ENCODE measurements around the gene DNM3. TPM values are rescaled to one million over a fixed set of nuclear protein-coding genes. Genes with fewer than 3 reads are reported as not detected.
A peak's percentile ranks its signal among the peaks of the same experiment; 100 is the strongest.

The DNM3 gene
- total RNA-seq, 1 donor from 2014 or later, result 4.7 TPM

GRCh38 chr1:171883849-171884248, 42.6 kb downstream of the DNM3 start:
- Histone ChIP-seq H2AFZ (ENCODE audit: low read depth, low read length) (peak overlapping the region; percentile 24), H3K4me1 (ENCODE audit: insufficient read depth, low read length) (no peaks in the 10 kb centered on the region), H4K20me1 (ENCODE audit: insufficient read depth, low read length) (no peaks in the 10 kb centered on the region), H3K36me3 (ENCODE audit: insufficient read depth, low read length) (no peaks in the 10 kb centered on the region), H3K27ac (ENCODE audit: low read depth, low read length) (no peak overlapping the region), H3K79me2 (ENCODE audit: insufficient read depth, low read length) (no peaks in the 10 kb centered on the region), H3K4me2 (ENCODE audit: low read length) (no peak overlapping the region), H3K9ac (ENCODE audit: low read length) (no peak overlapping the region), H3K4me3 (ENCODE audit: insufficient read depth, low read depth, low read length) (no peak overlapping the region), H3K9me3 (ENCODE audit: insufficient read depth, low read depth, low read length) (no peaks in the 10 kb centered on the region), H3K27me3 (ENCODE audit: insufficient read depth, low read length) (no peaks in the 10 kb centered on the region)
- H3K4me1 Mint-ChIP-seq (ENCODE audit: low read depth, unreplicated experiment), result peaks cover 19% of the 10 kb centered on the region
- no peaks in the 10 kb centered on the region for H3K36me3 Mint-ChIP-seq (ENCODE audit: low read depth, unreplicated experiment)
- no peaks in the 10 kb centered on the region for H3K27me3 Mint-ChIP-seq (ENCODE audit: low read depth, unreplicated experiment)
- no peak for DNase-seq (ENCODE audit: low read depth)
- no peak overlapping the region for H3K4me3 Mint-ChIP-seq (ENCODE audit: unreplicated experiment)
- TF ChIP-seq EZH2 (IDR thresholded peaks at IDR 0.05; ENCODE audit: insufficient read depth, low read length), result no peak
- TF ChIP-seq, protein P1, sequence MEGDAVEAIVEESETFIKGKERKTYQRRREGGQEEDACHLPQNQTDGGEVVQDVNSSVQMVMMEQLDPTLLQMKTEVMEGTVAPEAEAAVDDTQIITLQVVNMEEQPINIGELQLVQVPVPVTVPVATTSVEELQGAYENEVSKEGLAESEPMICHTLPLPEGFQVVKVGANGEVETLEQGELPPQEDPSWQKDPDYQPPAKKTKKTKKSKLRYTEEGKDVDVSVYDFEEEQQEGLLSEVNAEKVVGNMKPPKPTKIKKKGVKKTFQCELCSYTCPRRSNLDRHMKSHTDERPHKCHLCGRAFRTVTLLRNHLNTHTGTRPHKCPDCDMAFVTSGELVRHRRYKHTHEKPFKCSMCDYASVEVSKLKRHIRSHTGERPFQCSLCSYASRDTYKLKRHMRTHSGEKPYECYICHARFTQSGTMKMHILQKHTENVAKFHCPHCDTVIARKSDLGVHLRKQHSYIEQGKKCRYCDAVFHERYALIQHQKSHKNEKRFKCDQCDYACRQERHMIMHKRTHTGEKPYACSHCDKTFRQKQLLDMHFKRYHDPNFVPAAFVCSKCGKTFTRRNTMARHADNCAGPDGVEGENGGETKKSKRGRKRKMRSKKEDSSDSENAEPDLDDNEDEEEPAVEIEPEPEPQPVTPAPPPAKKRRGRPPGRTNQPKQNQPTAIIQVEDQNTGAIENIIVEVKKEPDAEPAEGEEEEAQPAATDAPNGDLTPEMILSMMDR (IDR thresholded peaks at IDR 0.05; ENCODE audit: insufficient read depth, low read depth, low read length), result no peak
- no peaks in the 10 kb centered on the region for H3K9me3 Mint-ChIP-seq (ENCODE audit: unreplicated experiment)
- no peak for FAIRE-seq
- H3K27ac Mint-ChIP-seq (ENCODE audit: unreplicated experiment), result no peak overlapping the region

- no peaks in the 10 kb centered on the region for H3K27me3 ChIP-seq (ENCODE audit: insufficient read depth, low read length)
- no peak for FAIRE-seq
- no peak overlapping the region for H3K4me3 Mint-ChIP-seq (ENCODE audit: unreplicated experiment)
Measured at GRCh38 chr1:171884475-171884874, 43.2 kb downstream of the DNM3 start.

GRCh38 chr1:171890131-171890530, 48.8 kb downstream of the DNM3 start:
- Histone ChIP-seq H3K27ac (ENCODE audit: low read depth, low read length) (no peak overlapping the region), H3K9me3 (ENCODE audit: insufficient read depth, low read depth, low read length) (no peaks in the 10 kb centered on the region), H3K79me2 (ENCODE audit: insufficient read depth, low read length) (no peaks in the 10 kb centered on the region), H3K27me3 (ENCODE audit: insufficient read depth, low read length) (no peaks in the 10 kb centered on the region), H3K4me2 (ENCODE audit: low read length) (no peak overlapping the region), H4K20me1 (ENCODE audit: insufficient read depth, low read length) (no peaks in the 10 kb centered on the region), H3K4me3 (ENCODE audit: insufficient read depth, low read depth, low read length) (no peak overlapping the region), H3K36me3 (ENCODE audit: insufficient read depth, low read length) (no peaks in the 10 kb centered on the region), H3K4me1 (ENCODE audit: insufficient read depth, low read length) (no peaks in the 10 kb centered on the region), H3K9ac (ENCODE audit: low read length) (no peak overlapping the region), H2AFZ (ENCODE audit: low read depth, low read length) (no peak overlapping the region)
- H3K36me3 Mint-ChIP-seq (ENCODE audit: low read depth, unreplicated experiment), result peaks cover 3% of the 10 kb centered on the region
- TF ChIP-seq, protein P1 (IDR thresholded peaks at IDR 0.05; ENCODE audit: insufficient read depth, low read depth, low read length), result no peak
- TF ChIP-seq EZH2 (IDR thresholded peaks at IDR 0.05; ENCODE audit: insufficient read depth, low read length), result no peak
- no peaks in the 10 kb centered on the region for H3K4me1 Mint-ChIP-seq (ENCODE audit: low read depth, unreplicated experiment)
- H3K27me3 Mint-ChIP-seq (ENCODE audit: low read depth, unreplicated experiment), result no peaks in the 10 kb centered on the region
- FAIRE-seq (no peak), DNase-seq (ENCODE audit: low read depth) (no peak)
- no peak overlapping the region for H3K27ac Mint-ChIP-seq (ENCODE audit: unreplicated experiment)
- H3K9me3 Mint-ChIP-seq (ENCODE audit: unreplicated experiment), result peaks cover 2% of the 10 kb centered on the region
- no peak overlapping the region for H3K4me3 Mint-ChIP-seq (ENCODE audit: unreplicated experiment)

More at GRCh38 chr1:171884475-171884874, 43.2 kb downstream of the DNM3 start:
- H3K79me2 ChIP-seq (ENCODE audit: insufficient read depth, low read length), result no peaks in the 10 kb centered on the region
- no peak overlapping the region for H3K4me3 ChIP-seq (ENCODE audit: insufficient read depth, low read depth, low read length)
- no peak overlapping the region for H2AFZ ChIP-seq (ENCODE audit: low read depth, low read length)
- TF ChIP-seq, protein P1 (IDR thresholded peaks at IDR 0.05; ENCODE audit: insufficient read depth, low read depth, low read length), result no peak
- Mint-ChIP-seq H3K27ac (ENCODE audit: unreplicated experiment) (no peak overlapping the region), H3K27me3 (ENCODE audit: low read depth, unreplicated experiment) (no peaks in the 10 kb centered on the region), H3K4me1 (ENCODE audit: low read depth, unreplicated experiment) (peaks cover 17% of the 10 kb centered on the region), H3K36me3 (ENCODE audit: low read depth, unreplicated experiment) (no peaks in the 10 kb centered on the region), H3K9me3 (ENCODE audit: unreplicated experiment) (no peaks in the 10 kb centered on the region)
- no peak overlapping the region for H3K9ac ChIP-seq (ENCODE audit: low read length)
- no peak for DNase-seq (ENCODE audit: low read depth)
- H3K4me2 ChIP-seq (ENCODE audit: low read length), result no peak overlapping the region
- no peaks in the 10 kb centered on the region for H3K9me3 ChIP-seq (ENCODE audit: insufficient read depth, low read depth, low read length)
- no peaks in the 10 kb centered on the region for H3K36me3 ChIP-seq (ENCODE audit: insufficient read depth, low read length)
- H3K27ac ChIP-seq (ENCODE audit: low read depth, low read length), result no peak overlapping the region
- no peaks in the 10 kb centered on the region for H3K4me1 ChIP-seq (ENCODE audit: insufficient read depth, low read length)
- H4K20me1 ChIP-seq (ENCODE audit: insufficient read depth, low read length), result no peaks in the 10 kb centered on the region
